DMS153 (cell line): ENCODE measurements around the gene LSM2.

ENCODE experiments used
- DNase-seq: peaks from one replicate; lab custom pipeline; 2025; lab: John Stamatoyannopoulos, UW

The LSM2 gene

DNA sequence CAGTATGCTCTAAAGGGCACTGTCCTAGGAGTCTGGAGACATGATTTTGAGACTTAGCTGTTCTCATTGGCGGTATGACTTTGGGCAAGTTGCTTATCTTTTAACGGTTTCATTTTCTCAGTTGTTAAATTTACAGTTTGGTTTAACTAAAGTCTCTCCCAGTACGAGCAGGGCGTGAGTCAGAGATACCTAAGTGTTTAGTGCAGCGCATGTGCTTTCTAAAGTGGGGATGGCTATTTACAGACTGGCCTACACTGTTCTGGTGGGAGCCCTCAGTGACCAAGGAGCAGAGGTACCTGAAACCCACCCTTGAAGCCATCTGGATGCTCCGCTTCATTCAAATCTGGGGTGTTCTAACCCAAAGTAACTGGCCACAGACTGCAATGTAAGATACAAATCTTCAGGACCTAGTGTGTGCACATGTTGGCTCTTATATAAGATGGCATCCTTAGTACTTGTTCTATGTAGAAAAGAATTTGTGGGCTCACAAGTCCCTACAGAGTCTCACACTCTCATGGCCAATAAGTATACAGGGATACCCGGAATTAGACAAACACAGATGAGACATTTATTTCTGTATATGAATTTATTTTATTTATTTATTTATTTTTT is 56.2 kb downstream of the LSM2 start:
- no peak for DNase-seq

DNA sequence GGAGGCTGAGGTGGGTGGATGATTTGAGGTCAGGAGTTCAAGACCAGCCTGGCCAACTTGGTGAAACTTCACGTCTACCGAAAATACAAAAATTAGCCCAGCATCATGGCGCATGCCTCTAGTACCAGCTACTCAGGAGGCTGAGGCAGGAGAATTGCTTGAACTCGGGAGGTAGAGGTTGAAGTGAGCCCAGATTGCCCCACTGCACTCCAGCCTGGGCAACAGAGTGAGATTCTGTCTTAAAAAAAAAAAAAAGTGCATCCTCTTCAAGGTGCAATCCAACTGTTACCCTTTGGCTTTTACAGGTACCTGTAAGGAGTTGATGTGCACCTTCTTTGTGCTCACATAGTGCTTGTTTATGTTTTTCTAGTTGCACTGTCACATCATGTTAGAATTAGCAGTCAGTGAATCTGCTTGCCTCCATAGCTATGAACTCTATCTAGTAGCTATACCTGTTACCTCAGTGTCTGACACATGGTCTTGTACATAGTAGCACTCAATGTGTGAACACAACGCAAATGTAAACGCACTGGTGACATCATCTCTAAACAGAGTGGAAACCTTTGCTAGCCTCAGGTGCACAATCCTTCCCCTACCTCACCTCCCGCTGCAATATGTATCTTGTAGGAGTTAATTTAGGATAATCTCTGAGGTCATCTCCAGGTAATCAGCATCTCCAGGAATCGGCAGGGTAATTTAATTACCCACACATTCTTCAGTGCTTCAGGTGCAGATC is 57.3 kb downstream of the LSM2 start:
- DNase-seq: no peak
